HepG2 (cell line): ENCODE data around the gene UNC13D. TPM values are rescaled to one million over a fixed set of nuclear protein-coding genes. Genes with fewer than 3 reads are reported as not detected.

Experiments
- CBX5 ChIP-seq: sonication (generic); formaldehyde crosslinking; IDR thresholded peaks from 2 replicates; pipeline ENCODE4 v1.4.0; 2020; ENCODE audit warnings: missing genetic modification reagents, borderline replicate concordance
- CCDC6 ChIP-seq: sonication (generic); formaldehyde crosslinking; IDR thresholded peaks from 2 replicates; pipeline ENCODE4 v1.8.1; 2022; ENCODE audit warnings: mild to moderate bottlenecking, missing genetic modification reagents, moderate library complexity
- CTCF ChIP-seq: sonication (generic); formaldehyde crosslinking; IDR thresholded peaks from 2 replicates; pipeline ENCODE4 v1.5.0; 2020; ENCODE audit warnings: mild to moderate bottlenecking, missing genetic modification reagents, moderate library complexity
- GMEB1 ChIP-seq: sonication (generic); formaldehyde crosslinking; IDR thresholded peaks from 2 replicates; pipeline ENCODE4 v1.5.1; 2020; ENCODE audit warnings: missing genetic modification reagents, mild to moderate bottlenecking, borderline replicate concordance
- HNF4G ChIP-seq, 2 experiments: sonication (generic) in 1 of 2; formaldehyde crosslinking in 1 of 2; IDR thresholded peaks; 2 replicates each; pipeline versions ENCODE4 v1.4.0 to v1.6.1; 2011 to 2020; ENCODE audit warnings: borderline replicate concordance in 2 of 2, low read depth in 2 of 2, mild to moderate bottlenecking in 2 of 2, low read length in 1 of 2, missing genetic modification reagents in 1 of 2, moderate library complexity in 1 of 2
- ONECUT2 ChIP-seq: sonication (generic); formaldehyde crosslinking; IDR thresholded peaks from 2 replicates; pipeline ENCODE4 v1.4.0; 2020; ENCODE audit warnings: missing genetic modification reagents
- PHB2 ChIP-seq: fragments of 450-650 bp; IDR thresholded peaks from 2 replicates; pipeline ENCODE4 v1.6.1; 2018; ENCODE audit not compliant: partially characterized antibody
- PITX1 ChIP-seq: sonication (generic); formaldehyde crosslinking; IDR thresholded peaks from 2 replicates; pipeline ENCODE4 v1.5.1; 2020; ENCODE audit warnings: mild to moderate bottlenecking, missing genetic modification reagents
- ZBTB33 ChIP-seq: sonication (generic); formaldehyde crosslinking; IDR thresholded peaks from 2 replicates; pipeline ENCODE4 v1.4.0; 2020; ENCODE audit warnings: missing genetic modification reagents
- ZFP82 ChIP-seq: sonication (generic); formaldehyde crosslinking; IDR thresholded peaks from 2 replicates; pipeline ENCODE4 v1.5.1; 2020; ENCODE audit warnings: mild to moderate bottlenecking, missing genetic modification reagents, borderline replicate concordance
- ZNF550 ChIP-seq: sonication (generic); formaldehyde crosslinking; IDR thresholded peaks from 2 replicates; pipeline ENCODE4 v1.4.0; 2020; ENCODE audit warnings: mild to moderate bottlenecking, missing genetic modification reagents, borderline replicate concordance
- polyA plus RNA-seq, 8 experiments: library from polyadenylated mRNA; depleted of rRNA in 3 of 8; stranded (reverse) in 7 of 8; unstranded in 1 of 8; fragments of >200 nt; fragmentation: Illumina TruSeq in 4 of 8; extraction: Trizol in 4 of 8; gene quantifications; 2 replicates each; pipeline versions ENCODE4 v1.2.1 to v1.2.3, GENCODE V29; 2011 to 2016; ENCODE audit warnings: low read depth in 4 of 8, missing spikeins in 1 of 8, mixed read lengths in 1 of 8; ENCODE audit not compliant: insufficient read depth in 1 of 8
- total RNA-seq, 5 experiments: library from RNA; depleted of rRNA; stranded (reverse); fragments of >200 nt; fragmentation: Illumina TruSeq; extraction: Trizol; gene quantifications; 2 replicates each; pipeline ENCODE4 v1.2.3, GENCODE V29; 2016; ENCODE audit warnings: low read depth in 1 of 5
- TF ChIP-seq, protein P1 (sequence below): sonication (generic); formaldehyde crosslinking; IDR thresholded peaks from 2 replicates; pipeline ENCODE4 v1.8.1; 2023; ENCODE audit warnings: mild to moderate bottlenecking, missing genetic modification reagents
- TF ChIP-seq, protein P2 (sequence below), 2 experiments: fragments of 450-650 bp in 1 of 2; sonication (generic) in 1 of 2; formaldehyde crosslinking; IDR thresholded peaks; 2 replicates each; pipeline versions ENCODE4 v1.5.0 to v1.8.0; 2020 to 2022; ENCODE audit warnings: mild to moderate bottlenecking in 1 of 2, missing genetic modification reagents in 1 of 2

Gene UNC13D
- total and polyA plus RNA-seq, 2 of the 13 experiments (the other 11 are each of a cell fraction or from before 2014, with no cell fraction given), result 29.7 to 42.7 TPM

GRCh38 chr17:75778861-75779249 lies 65.3 kb downstream of the UNC13D start (continued):
- TF ChIP-seq ZBTB33 (no peak), ZFP82 (CRISPR knock-in tag) (peak; percentile 95; the same call in 1 of the 2 replicates), HNF4G (IDR thresholded peaks at IDR 0.05; ENCODE audit: borderline replicate concordance, low read depth, low read length) (peak; percentile 3; the same call in 1 of the 2 replicates), HNF4G (CRISPR knock-in tag; IDR thresholded peaks at IDR 0.05; ENCODE audit: borderline replicate concordance, low read depth) (no peak), CCDC6 (CRISPR knock-in tag) (no peak), PITX1 (CRISPR knock-in tag) (peak; percentile 37; the same call in 1 of the 2 replicates), ZNF550 (0 out of 2 replicates have a peak, but pooled peaks have one; percentile 8), GMEB1 (no peak), CTCF (CRISPR knock-in tag) (peak; percentile 78), CBX5 (CRISPR knock-in tag) (no peak), ONECUT2 (CRISPR knock-in tag) (no peak), PHB2 (no peak)
- TF ChIP-seq, protein P1, sequence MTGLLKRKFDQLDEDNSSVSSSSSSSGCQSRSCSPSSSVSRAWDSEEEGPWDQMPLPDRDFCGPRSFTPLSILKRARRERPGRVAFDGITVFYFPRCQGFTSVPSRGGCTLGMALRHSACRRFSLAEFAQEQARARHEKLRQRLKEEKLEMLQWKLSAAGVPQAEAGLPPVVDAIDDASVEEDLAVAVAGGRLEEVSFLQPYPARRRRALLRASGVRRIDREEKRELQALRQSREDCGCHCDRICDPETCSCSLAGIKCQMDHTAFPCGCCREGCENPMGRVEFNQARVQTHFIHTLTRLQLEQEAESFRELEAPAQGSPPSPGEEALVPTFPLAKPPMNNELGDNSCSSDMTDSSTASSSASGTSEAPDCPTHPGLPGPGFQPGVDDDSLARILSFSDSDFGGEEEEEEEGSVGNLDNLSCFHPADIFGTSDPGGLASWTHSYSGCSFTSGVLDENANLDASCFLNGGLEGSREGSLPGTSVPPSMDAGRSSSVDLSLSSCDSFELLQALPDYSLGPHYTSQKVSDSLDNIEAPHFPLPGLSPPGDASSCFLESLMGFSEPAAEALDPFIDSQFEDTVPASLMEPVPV, result no peak
- TF ChIP-seq, protein P2, sequence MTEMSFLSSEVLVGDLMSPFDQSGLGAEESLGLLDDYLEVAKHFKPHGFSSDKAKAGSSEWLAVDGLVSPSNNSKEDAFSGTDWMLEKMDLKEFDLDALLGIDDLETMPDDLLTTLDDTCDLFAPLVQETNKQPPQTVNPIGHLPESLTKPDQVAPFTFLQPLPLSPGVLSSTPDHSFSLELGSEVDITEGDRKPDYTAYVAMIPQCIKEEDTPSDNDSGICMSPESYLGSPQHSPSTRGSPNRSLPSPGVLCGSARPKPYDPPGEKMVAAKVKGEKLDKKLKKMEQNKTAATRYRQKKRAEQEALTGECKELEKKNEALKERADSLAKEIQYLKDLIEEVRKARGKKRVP (CRISPR knock-in tag; IDR thresholded peaks at IDR 0.05), result no peak
